ENCODE measurements around the gene SERHL2. TPM values are rescaled to one million over a fixed set of nuclear protein-coding genes. Genes with fewer than 3 reads are reported as not detected.
A peak's percentile ranks its signal among the peaks of the same experiment; 100 is the strongest.
"Not testable (repeated sequence)": the region's sequence is repeated elsewhere in the genome, so short reads cannot be mapped to it uniquely, and the experiment has no call there.

SERHL2 gene
- total RNA-seq, 6 experiments from 2014 or later, result 4.2 to 6.2 (median 4.8) TPM

DNA sequence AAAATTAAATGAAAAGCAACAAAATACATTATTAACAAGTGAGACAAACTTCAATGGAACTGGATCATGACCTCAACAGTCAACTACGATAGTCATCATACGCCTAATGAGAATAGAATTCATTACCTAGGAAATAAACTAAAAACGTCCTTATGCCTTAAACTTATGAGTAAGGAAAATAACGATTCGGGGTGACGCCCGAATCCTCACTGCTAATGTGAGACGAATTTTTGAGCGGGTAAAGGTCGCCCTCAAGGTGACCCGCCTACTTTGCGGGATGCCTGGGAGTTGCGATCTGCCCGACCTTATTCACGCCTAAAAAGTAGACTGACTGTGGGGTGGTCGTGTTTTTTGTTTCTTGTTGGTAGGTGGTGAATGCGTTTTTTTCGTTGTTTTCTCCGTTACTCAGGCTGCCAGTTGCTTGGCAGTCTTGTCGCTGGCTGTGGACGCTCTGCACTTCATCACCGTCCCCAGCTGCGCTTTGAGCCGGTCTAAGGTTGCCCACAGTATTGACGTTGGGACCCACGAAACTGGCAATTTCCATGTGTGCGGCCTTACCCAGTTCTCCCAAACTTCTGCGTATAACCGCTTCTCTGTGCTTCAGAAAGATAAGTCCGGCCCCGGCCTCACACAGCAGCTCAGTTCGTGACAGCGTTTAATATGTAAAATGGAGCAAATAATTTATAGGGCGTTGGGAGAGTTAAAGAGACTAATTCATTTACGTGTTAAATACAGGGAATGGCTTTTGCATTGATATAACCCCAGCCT lies 61.5 kb downstream of the SERHL2 start:
- TF ChIP-seq, protein P1, sequence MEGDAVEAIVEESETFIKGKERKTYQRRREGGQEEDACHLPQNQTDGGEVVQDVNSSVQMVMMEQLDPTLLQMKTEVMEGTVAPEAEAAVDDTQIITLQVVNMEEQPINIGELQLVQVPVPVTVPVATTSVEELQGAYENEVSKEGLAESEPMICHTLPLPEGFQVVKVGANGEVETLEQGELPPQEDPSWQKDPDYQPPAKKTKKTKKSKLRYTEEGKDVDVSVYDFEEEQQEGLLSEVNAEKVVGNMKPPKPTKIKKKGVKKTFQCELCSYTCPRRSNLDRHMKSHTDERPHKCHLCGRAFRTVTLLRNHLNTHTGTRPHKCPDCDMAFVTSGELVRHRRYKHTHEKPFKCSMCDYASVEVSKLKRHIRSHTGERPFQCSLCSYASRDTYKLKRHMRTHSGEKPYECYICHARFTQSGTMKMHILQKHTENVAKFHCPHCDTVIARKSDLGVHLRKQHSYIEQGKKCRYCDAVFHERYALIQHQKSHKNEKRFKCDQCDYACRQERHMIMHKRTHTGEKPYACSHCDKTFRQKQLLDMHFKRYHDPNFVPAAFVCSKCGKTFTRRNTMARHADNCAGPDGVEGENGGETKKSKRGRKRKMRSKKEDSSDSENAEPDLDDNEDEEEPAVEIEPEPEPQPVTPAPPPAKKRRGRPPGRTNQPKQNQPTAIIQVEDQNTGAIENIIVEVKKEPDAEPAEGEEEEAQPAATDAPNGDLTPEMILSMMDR (IDR thresholded peaks at IDR 0.05), result no peak; the same call in 1 of the 2 replicates
- Mint-ChIP-seq H3K9me3 (peaks cover 10% of the 10 kb centered on the region), H3K4me3 (peak overlapping the region; percentile 97), H3K36me3 (ENCODE audit: low read depth) (peaks cover 17% of the 10 kb centered on the region), H3K27me3 (ENCODE audit: insufficient read depth) (peaks cover 25% of the 10 kb centered on the region), H3K27ac (peak overlapping the region; percentile 100), H3K4me1 (ENCODE audit: low read depth) (peaks cover 56% of the 10 kb centered on the region)
- DNase-seq, result peak; percentile 100

DNA sequence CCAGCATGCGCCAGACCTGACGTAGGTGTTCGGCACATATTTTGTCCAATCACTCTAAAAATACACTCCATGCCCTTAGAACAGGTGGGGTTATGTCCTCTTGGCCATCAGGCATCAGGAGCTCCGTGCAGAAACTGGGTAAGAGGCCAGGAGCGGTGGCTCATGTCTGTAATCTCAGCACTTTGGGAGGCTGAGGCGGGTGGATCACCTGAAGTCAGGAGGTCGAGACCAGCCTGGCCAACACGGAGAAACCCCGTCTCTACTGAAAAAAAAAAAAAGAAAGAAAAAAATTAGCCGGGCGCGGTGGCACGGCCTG lies 62.1 kb downstream of the SERHL2 start:
- Mint-ChIP-seq H3K4me3 (peak overlapping the region; percentile 97), H3K4me1 (ENCODE audit: low read depth) (peaks cover 59% of the 10 kb centered on the region), H3K27ac (peak overlapping the region; percentile 100)

DNA sequence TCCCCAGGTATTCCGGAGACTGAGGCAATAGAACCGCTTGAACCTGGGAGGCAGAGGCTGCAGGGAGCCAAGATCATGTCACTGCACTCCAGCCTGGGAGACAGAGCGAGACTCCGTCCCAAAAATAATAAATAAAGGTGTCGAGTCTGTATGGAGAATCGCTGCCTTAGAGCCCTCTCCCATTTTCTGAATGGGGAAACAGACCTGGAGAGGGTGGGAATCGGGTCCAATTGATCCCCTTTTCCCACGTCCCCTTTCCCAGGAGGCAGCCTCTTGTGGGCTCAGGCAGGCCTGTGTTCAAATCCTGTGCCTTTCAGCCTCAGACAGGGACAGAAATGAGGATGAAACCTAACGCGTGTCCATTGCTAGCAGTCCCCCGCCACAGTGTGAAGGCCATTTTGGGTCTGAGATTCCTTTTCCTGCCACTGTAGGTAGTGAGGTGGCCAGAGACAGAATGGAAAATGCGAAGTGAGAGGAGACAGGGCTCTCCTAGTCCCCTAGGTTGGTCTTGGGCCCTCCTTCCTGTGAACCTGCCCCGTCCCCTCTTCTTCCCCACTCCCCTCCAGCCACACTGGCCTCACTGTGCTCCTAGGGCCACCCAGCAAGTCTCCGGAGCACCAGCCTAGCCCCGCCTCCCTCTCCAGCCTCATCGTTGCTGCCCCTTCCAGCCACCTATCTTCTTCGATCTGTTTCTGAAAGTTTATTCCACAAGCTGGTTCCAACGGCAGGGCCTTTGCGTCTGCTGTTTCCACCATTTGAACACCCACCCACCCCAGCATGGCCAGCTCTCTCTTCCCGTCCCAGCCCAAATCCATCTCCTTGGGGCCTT lies 63.6 kb downstream of the SERHL2 start:
- peaks cover 61% of the 10 kb centered on the region for H3K4me1 Mint-ChIP-seq (ENCODE audit: low read depth)
- TF ChIP-seq, protein P1 (IDR thresholded peaks at IDR 0.05), result no peak
- H3K4me3 Mint-ChIP-seq, result peak overlapping the region; percentile 43; the same call in 1 of the 2 replicates
- DNase-seq, result no peak
- peaks cover 10% of the 10 kb centered on the region for H3K9me3 Mint-ChIP-seq
- H3K27ac Mint-ChIP-seq, result peak overlapping the region; percentile 71
- peaks cover 12% of the 10 kb centered on the region for H3K36me3 Mint-ChIP-seq (ENCODE audit: low read depth)
- H3K27me3 Mint-ChIP-seq (ENCODE audit: insufficient read depth), result peaks cover 28% of the 10 kb centered on the region

More for the DNA sequence above, 62.1 kb downstream of the SERHL2 start:
- not testable (repeated sequence) for DNase-seq
- Mint-ChIP-seq H3K27me3 (ENCODE audit: insufficient read depth) (peaks cover 25% of the 10 kb centered on the region), H3K36me3 (ENCODE audit: low read depth) (peaks cover 17% of the 10 kb centered on the region), H3K9me3 (peaks cover 10% of the 10 kb centered on the region)

DNA sequence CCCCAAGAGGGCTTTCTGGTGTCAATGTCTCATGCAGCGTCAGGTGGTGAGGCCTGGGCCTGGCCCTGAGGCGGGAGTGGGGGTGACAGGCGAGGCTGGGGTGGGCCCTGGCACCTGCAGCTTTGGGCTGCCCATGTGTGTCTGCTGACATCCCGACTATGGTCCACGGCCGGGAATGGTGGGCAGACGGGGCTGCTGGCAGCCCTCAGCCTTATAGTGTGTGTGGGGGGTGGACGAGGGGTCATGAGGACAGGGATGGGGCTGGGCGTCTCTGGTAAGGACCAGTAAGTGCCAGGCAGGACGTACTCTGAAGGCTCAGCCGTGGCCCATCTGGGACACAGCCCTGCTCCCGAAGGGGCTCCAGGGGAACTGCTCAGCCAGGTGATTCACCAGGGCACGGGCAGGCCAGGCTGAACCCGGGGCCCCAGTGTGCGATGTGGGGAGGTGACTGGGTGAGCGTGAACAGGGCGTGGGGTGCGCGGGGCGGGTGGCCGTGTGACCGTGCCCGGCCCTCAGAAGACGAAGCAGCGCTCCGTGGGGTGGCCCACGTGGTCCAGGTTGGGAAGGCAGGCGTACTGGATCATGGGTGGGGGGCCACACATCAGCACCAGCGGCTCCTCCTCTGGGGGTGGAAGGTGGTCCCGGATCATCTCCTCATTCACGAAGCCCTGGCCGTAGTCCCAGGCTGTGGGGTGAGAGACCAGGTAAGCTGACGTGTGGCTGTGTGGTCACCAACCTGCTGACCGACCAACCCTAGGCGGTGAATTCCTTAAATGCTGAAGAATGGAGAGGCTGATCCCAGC lies 65.7 kb downstream of the SERHL2 start:
- Mint-ChIP-seq H3K4me3 (no peak overlapping the region), H3K27me3 (ENCODE audit: insufficient read depth) (peaks cover 25% of the 10 kb centered on the region), H3K9me3 (peaks cover 10% of the 10 kb centered on the region), H3K36me3 (ENCODE audit: low read depth) (no peaks in the 10 kb centered on the region), H3K4me1 (ENCODE audit: low read depth) (peaks cover 49% of the 10 kb centered on the region), H3K27ac (no peak overlapping the region)
- no peak for DNase-seq
- TF ChIP-seq, protein P1 (IDR thresholded peaks at IDR 0.05), result peak; percentile 33; the same call in 1 of the 2 replicates

DNA sequence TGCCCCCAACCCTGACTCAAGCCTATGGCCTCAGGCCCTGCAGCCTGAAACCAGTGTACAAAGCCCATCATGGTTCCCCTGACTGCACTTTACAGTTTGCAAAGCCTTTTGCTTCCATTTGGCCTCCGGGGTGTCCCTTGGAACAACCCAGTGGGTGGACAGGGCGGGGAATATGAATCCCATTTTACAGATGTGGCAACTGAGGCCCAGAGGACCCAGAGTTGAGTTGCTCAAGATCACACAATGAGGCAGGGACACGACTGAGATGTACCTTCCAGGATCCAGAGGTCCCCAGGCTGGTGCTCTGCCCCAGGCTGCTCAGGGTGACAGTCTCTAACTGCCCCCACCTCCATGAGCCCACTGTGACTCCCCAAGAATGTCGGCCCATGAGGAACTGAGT lies 66.3 kb downstream of the SERHL2 start:
- Mint-ChIP-seq H3K36me3 (ENCODE audit: low read depth) (no peaks in the 10 kb centered on the region), H3K4me1 (ENCODE audit: low read depth) (peaks cover 49% of the 10 kb centered on the region), H3K27ac (peak overlapping the region; percentile 85), H3K27me3 (ENCODE audit: insufficient read depth) (peaks cover 19% of the 10 kb centered on the region), H3K9me3 (peaks cover 7% of the 10 kb centered on the region), H3K4me3 (no peak overlapping the region)
- no peak for DNase-seq
- TF ChIP-seq, protein P1 (IDR thresholded peaks at IDR 0.05), result no peak
